Stimulated activated CD4-positive, alpha-beta T cell treated with anti-CD3 and anti-CD28 coated beads, Interleukin-4, amount 100 ng/mL, for 4 hours (primary cell): Measurements from ENCODE around the gene AMELY.
"Not testable (repeated sequence)": the region's sequence is repeated elsewhere in the genome, so short reads cannot be mapped to it uniquely, and the experiment has no call there.

Experiments used
- DNase-seq, 2 experiments: peaks; one replicate each; pipeline ENCODE4 v3.0.0-alpha.2; 2020

Gene AMELY, protein sequence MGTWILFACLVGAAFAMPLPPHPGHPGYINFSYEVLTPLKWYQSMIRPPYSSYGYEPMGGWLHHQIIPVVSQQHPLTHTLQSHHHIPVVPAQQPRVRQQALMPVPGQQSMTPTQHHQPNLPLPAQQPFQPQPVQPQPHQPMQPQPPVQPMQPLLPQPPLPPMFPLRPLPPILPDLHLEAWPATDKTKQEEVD

DNA sequence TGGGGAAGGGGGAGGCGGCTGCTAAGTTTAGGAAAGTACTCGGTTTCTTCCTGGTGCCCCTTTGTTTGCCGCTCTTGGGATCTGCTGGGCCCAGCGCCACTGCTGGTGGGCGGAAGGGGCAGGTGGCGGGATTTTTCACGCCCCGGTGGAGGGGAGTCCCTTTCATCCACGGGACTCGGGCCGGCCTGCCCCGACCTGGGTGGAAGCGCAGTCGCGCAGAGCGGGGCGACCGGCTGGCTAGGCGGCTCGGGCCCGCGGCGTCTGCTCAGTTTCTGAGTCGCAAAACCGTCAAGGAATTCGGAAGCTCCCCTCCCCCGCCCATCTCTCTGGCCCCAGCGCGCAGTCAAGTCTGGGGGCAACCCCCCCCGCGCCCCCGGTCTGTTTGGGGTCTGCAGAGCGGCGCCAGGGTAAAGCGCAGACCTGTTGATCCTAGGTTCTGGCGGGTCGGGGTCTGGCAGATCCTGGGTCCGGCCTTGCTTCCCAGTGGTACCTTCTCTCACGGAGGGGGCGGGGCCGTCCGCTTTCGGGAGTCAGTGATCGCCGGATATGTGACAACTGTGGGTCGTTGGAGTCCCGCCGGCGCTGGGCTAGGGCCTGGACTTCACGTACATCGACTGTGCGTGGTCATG lies at the start of gene AMELY:
AMELY (minus strand) TSS at position 500 of the 629 bp plus-strand sequence. CDS start 39,144 bp downstream, outside the sequence.
- no peak for DNase-seq

DNA sequence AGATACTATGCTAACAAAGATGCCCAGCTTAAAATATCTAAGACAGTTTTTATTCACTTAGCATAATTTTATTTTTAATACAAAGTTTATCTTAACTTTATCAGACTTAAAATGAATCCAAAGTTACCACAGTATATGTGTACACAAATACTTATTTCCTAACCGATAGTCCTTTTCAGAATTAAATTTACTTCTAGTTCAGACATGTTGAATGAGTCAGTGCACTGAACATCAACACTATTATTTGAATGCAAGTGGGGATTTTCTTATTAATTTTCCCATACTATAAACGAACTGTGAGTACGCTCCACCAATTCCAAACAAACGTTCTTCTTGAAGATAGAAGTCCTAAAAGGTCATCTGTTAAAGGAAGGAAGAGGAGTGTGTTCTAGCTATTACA lies 38.4 kb upstream of the AMELY start:
- DNase-seq: no peak

DNA sequence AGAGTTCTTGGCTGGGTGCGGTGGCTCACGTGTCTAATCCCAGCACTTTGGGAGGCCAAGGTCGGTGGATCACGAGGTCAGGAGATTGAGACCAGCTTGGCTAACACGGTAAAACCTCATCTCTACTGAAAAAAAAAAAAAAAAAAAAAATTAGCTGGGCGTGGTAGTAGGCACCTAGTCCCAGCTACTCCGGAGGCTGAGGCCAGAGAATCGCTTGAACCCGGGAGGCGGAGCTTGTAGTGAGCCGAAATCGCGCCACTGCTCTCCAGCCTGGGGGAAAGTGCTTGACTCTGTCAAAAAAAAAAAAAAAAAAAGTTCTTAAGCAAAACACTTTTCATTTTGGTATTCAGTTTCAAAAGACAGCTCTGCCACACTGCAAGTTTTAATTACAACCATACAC lies 36.8 kb upstream of the AMELY start:
- DNase-seq: no peak

DNA sequence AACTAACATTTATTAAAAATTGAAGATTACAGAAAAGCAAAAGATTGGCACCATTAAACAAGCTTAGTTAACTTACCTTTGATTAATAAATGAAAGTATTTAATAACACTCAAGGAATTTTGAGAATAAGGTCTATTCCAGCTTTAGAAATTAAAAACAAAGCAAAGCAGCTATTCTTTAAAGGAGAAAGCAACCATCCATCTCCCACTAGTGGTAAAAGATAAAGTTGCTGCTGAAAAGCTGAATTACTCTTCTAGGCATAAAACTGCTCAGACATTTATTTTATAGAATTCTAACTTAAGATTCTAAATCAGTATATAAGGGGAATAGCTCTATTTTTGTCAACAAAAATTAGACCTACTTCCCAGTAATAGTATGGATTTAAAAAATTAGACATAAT lies 36.1 kb upstream of the AMELY start:
- DNase-seq: no peak

DNA sequence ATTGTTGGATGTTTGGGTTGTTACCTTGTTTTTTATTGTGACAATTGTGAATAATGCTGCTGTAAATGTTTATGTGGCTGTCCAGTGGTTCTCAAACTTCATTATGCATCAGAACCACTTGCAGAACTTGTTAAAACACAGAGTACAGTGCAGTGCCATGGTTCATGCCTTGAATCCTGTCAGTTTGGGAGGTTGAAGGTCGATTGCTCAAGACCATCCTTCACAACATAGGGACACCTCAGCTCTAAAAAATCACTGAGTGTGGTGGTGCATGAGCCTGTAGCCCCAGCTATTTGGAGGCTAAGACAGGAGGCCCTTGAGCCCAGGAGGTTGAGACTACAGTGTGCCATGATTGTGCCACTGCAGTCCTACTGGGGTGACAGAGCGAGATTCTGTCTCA lies 23.9 kb upstream of the AMELY start:
- no peak for DNase-seq

DNA sequence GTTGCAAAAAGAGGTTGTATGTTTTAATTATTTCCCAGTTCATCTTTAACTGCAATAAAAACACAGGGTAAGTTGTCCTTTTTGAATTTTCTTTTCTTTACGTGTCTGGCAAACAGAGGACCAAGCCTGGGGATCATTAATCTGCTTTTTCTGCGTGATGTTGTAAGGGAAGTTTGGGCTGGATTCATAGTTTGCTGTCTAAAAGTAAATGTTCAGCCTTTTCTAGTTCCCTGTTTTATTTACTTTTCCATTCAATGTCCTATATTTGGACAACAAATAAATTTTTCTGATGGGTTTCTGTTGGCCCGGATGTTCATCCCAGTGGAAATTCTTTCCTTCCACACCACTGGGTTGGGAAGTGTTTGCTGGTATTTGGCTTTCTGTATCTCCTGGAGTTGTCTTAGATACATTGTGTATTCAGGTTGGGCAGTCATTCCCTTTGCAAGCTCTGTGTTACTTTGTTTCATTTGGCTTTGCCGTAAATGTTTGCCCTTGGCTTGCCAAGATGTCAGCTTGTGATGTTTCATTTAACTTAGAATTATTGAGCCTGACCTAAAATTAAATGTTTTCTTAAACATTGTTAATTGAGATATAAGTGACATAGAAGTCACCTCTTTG lies 20.3 kb upstream of the AMELY start:
- DNase-seq: no peak

DNA sequence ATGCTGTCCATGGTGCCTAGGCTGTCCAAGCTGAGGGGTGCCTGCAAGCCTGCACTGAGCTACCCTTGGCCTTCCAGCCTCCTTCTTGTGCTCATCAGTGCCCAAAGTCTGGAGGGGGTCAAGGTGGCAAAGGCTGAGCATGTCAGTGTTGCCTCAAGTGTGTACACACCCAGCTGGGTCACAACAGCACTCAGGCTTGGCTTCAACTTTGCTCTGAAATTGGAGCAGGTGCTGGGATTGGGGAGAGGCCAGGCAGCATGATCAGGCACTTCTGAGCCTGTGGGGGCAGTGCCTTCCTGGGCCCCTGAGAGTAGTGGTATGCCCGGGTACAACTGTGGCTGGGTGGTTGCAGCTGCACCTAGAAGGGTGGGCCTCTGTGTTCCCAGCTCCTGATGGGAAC lies 17.7 kb upstream of the AMELY start:
- DNase-seq: no peak

DNA sequence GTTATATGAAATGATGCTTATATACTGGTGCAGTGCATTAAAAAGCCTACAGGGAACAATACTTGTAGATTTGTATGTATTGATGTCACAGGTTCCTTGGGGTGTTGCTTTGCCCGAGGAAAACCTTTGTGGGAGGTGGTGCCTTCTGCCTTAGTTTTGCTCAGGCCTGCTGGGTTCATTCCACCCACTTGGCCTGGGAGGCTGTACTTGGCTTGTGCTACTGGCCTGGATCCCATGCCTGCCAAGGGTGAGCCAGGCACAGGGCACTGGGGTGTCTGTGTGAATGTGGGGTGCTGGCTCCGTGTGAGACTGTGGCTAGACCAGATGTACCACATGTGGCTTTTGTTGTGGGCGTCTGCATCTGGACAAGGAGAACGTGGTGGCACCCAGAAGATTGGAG lies 16.7 kb upstream of the AMELY start:
- no peak for DNase-seq

DNA sequence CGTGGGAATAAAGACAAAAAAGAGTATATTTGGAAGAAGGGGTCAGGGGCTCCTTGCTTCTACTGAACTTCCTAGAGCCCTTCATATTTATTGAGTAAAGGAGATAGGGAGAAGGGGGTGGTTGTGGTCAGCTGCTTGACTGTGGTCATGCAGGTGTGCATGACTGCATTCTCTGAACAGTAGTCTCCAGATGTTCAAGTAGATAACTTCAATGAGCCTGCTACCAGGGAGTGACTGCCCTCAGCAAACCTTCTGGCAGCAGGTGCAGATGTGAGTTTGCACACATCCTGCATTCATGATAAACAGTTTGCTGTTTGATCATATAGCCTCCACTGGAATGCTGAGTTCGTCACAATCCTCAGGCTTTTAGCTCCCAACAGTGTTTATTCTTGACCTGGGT lies 9.5 kb upstream of the AMELY start:
- DNase-seq: no peak

DNA sequence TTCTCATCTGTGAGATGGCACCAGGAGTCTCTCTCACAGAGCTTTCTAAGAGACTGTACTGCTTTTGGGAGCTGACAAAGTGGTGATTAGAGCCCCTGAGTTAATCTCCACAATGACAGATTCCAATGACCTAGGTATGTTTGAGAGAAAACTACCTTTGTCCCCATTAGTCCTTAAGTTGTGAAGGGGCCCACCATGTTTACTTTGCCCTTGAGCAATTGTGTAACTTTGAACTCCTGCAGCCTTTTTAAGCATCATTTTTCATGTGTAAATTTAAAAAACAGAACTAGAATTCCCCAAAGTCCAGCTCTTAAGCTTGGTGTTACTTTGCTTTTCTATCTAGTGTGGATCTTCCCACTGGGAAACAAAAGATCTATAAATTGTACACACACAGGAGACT lies 1.8 kb upstream of the AMELY start:
- DNase-seq: no peak

DNA sequence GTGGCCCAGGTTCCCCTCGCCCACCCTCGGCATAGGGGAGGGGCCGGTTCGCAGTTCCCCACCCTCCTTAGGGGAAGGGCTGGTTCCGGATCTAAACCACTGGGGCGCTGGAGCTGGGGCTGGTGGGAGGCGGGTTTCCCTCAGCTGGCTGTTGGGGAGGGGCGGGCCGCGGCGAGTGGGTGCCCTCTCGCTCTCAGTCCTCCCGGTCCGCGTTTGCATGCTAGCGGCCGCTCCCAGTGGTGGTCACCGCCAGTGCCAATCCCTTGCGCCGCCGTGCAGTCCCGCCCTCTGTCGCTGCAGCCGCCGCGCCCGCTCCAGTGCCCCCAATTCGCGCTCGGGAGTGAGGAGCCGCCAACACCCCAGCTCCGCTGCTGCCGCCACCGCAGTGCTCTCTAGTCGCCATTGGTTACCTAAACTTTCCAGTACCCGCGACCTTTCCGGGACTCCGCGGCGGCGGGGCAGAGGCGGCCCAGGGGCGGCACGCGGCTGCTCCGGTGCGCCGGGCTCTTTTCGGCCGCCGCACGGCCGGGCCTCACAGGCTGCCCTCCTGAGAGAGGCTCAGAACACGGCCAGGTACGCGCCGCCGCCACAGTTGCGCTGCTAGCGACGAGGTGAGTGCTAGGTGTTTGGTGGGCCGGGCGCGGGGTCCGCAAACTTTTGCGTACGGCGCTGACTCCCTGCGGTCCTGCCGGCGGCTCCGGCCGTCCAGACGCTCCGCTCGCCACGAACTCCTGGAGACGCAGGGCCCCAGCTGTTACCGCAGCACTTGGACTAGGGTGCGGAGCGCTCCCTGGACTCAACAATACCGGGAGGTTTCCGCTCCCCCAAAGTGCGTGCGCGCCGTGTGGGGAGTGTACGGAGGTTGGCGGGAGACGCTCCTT lies 940 bp downstream of the AMELY start, which contains the start of gene TBL1Y:
TBL1Y (plus strand) TSS at position 326 of the 881 bp plus-strand sequence. CDS start 114,388 bp downstream, outside the sequence.
- no peak for DNase-seq

DNA sequence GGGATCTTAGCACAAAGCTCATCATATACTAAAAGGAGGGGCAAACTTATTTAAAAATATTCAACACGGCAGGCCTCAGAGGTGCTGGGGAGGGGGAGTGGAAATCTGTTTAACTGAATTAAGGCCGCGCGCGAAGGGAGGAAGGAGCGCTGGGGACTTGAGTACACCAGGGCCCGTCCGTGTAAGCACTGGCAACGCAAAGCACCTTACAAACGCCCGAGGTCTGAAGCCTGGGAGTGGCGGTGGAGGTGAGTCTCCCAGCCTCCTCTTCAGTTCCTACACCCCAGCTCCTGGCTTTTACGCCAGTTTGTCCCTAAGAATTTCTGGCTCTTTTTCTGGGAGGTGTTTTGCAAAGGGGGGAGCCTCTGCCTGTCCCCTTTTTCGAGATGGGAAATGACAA lies 1.7 kb downstream of the AMELY start:
- DNase-seq: no peak

DNA sequence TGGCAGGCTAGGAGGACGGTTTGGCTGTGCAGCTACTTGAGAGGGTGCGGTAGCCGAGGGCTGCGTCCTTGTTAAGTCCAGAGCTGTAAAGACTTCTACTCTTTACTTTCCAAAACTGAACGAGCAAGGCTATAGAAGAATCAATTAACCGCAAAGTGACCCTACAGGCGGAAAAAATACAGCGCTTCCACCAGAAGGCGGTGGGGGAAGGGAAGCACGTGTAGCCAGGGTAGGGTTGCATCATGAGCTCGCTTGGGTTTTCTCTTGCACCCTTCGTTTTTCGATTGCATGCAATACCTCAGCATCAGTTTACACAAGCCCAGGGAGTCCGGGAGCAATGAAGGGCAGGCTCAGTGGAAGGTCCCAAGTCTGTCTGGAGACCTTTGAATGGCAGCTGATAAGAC lies 2.4 kb downstream of the AMELY start:
- no peak for DNase-seq

DNA sequence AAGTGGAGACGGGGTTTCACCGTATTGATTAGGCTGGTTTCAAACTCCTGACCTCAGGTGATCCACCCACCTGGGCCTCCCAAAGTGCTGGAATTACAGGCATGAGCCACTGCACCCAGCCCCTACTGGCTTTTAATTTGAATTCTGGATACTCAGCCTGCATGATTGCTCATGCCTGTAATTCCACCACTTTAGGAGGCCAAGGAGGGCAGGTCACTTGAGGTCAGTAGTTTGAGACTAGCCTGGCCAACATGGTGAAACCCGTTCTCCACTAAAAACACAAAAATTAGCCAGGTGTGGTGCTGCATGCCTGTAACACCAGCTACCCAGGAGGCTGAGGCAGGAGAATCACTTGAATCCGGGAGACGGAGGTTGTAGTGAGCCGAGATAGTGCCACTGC lies 3.5 kb downstream of the AMELY start:
- DNase-seq: not testable (repeated sequence)

DNA sequence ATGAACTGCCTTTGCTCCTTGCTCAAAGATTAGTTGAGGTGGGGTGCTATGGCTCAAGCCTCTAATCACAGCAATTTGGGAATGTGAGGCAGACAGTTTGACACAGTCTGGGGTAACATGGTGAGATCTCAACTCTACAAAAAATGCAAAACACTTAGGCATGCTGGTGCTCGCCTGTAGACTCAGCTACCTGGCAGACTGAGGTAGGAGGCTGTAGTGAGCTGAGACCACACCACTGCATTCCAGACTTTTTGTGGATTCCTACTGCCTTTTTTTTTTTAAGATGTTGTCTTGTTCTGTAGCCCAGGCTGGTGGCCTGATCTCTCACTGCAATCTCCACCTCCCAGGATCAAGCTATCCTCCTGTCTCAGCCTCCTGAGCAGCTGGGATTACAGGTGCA lies 4.0 kb downstream of the AMELY start:
- no peak for DNase-seq

DNA sequence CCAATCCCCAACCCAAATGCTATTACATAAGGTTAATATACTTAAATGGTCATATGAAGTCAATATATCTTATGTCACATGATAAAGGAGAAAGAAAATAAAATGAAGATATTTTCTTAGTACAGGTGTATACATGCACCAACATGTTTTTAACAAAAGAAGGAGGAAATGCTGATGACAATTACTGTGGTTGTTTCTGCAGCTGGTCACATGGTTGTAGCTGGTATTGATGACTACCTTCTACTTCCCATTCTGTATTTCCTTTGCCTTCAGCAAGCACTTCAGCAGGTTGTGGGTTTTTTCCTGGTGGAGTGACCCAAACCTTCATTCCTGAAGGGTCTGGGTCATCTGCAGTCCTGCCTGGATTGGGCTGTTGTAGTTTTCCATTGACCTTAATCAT lies 9.4 kb downstream of the AMELY start:
- DNase-seq: not testable (repeated sequence)

DNA sequence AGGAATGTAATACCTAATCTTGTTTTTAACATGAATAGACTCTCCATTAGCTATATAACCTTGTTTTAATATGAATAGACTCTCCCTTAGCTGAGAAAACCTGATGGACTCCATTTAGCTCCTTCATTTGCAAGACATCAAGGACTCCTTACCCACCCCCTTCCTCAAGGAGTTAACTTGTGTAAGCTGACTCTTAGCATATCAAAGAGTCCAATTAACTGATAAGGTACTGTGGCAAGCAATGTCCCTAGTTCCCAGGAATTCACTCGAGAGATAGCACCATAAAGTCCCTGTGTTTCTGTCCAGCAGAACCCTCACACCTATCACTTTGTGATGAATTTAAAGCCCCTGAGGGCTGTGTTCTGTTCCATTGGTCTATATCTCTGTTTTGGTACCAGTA lies 16.3 kb downstream of the AMELY start:
- no peak for DNase-seq

DNA sequence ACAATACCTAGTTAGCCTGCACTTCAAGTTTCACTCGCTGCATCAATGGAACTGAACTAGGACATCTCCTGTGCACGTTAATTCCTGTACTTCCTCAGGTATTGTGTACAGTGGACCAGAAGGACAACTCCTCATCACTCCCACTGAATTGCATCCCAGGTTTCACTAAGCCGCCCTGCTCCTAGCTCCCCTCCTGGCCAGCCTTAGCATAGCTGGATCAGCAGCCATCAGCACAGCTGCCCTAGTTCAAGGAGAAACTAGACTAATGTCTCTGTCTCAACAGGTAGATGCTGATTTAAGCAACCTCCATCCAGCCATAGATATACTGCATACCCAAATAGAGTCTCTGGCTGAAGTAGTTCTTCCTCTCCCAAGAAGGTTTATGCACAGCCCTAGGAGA lies 17.1 kb downstream of the AMELY start:
- DNase-seq: no peak

DNA sequence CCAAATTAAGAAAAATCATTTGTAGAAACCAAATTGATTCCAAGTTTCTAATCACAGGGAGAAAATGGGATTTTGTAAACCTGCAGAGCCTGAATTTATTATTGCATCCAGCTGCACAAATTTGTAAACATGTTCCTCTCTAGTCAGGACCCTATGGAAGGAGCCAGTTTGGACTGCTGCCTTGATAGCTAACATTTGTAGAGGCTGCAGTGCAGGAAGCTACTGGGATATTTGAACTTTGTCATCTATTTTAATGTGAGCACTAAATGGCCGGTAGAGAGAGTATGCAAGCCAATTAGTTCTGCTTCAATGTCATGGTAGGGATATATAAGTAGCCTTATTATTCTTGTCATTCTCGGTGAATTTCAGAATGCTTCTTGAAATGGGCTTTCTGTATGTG lies 62.2 kb downstream of the AMELY start:
- DNase-seq: no peak

DNA sequence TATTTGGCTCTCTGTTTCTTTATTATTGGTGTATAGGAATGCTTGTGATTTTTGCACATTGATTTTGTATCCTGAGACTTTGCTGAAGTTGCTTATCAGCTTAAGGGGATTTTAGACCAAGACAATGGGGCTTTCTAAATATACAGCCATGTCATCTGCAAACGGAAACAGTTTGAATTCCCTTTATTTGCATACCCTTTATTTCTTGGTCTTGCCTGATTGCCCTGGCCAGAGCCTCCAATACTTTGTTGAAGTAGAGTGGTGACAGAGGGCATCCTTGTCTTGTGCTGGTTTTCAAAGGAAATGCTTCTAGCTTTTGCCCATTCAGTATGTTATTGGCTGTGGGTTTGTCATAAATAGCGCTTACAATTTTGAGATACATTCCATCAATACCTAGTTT lies 68.9 kb downstream of the AMELY start:
- not testable (repeated sequence) for DNase-seq
